ENCODE measurements around the gene PRRG2. TPM values are rescaled to one million over a fixed set of nuclear protein-coding genes. Genes with fewer than 3 reads are reported as not detected.

The PRRG2 gene
- total RNA-seq, 1 donor from 2014 or later: 4.5 TPM

- FAIRE-seq: no peak
Measured at GRCh38 chr19:49539192-49539952, 41.7 kb upstream of the PRRG2 start.

GRCh38 chr19:49541914-49542313, 39.2 kb upstream of the PRRG2 start:
- no peak for TF ChIP-seq CTCF (IDR thresholded peaks at IDR 0.05; ENCODE audit: insufficient read depth, low read length, severe bottlenecking)
- peak; percentile 18 for FAIRE-seq
- Histone ChIP-seq H3K4me3 (ENCODE audit: low read depth, low read length) (no peak overlapping the region), H3K27me3 (ENCODE audit: control insufficient read depth, insufficient read depth, low read length) (no peaks in the 10 kb centered on the region), H3K36me3 (ENCODE audit: control insufficient read depth, insufficient read depth, low read length) (no peaks in the 10 kb centered on the region)
- DNase-seq (ENCODE audit: low read depth): no peak

More at GRCh38 chr19:49539192-49539952, 41.7 kb upstream of the PRRG2 start:
- no peak for TF ChIP-seq CTCF (IDR thresholded peaks at IDR 0.05; ENCODE audit: insufficient read depth, low read length, severe bottlenecking)
- no peak for DNase-seq (ENCODE audit: low read depth)
- H3K27me3 ChIP-seq (ENCODE audit: control insufficient read depth, insufficient read depth, low read length): no peaks in the 10 kb centered on the region
- no peak overlapping the region for H3K4me3 ChIP-seq (ENCODE audit: low read depth, low read length)
- H3K36me3 ChIP-seq (ENCODE audit: control insufficient read depth, insufficient read depth, low read length): no peaks in the 10 kb centered on the region

- DNase-seq (ENCODE audit: low read depth): no peak
- no peak for FAIRE-seq
- no peak overlapping the region for H3K4me3 ChIP-seq (ENCODE audit: low read depth, low read length)
- TF ChIP-seq CTCF (IDR thresholded peaks at IDR 0.05; ENCODE audit: insufficient read depth, low read length, severe bottlenecking): no peak
- no peaks in the 10 kb centered on the region for H3K36me3 ChIP-seq (ENCODE audit: control insufficient read depth, insufficient read depth, low read length)
- H3K27me3 ChIP-seq (ENCODE audit: control insufficient read depth, insufficient read depth, low read length): no peaks in the 10 kb centered on the region
Measured at GRCh38 chr19:49542446-49542845, 38.7 kb upstream of the PRRG2 start.

GRCh38 chr19:49543032-49543431, 38.1 kb upstream of the PRRG2 start:
- TF ChIP-seq CTCF (IDR thresholded peaks at IDR 0.05; ENCODE audit: insufficient read depth, low read length, severe bottlenecking): no peak
- FAIRE-seq (no peak), DNase-seq (ENCODE audit: low read depth) (no peak)
- H3K4me3 ChIP-seq (ENCODE audit: low read depth, low read length): no peak overlapping the region
- H3K36me3 ChIP-seq (ENCODE audit: control insufficient read depth, insufficient read depth, low read length): no peaks in the 10 kb centered on the region
- no peaks in the 10 kb centered on the region for H3K27me3 ChIP-seq (ENCODE audit: control insufficient read depth, insufficient read depth, low read length)

- Histone ChIP-seq H3K4me3 (ENCODE audit: low read depth, low read length) (no peak overlapping the region), H3K27me3 (ENCODE audit: control insufficient read depth, insufficient read depth, low read length) (no peaks in the 10 kb centered on the region), H3K36me3 (ENCODE audit: control insufficient read depth, insufficient read depth, low read length) (no peaks in the 10 kb centered on the region)
- FAIRE-seq (no peak), DNase-seq (ENCODE audit: low read depth) (no peak)
- no peak for TF ChIP-seq CTCF (IDR thresholded peaks at IDR 0.05; ENCODE audit: insufficient read depth, low read length, severe bottlenecking)
Measured at GRCh38 chr19:49544154-49544553, 37.0 kb upstream of the PRRG2 start.
